BE2C (cell line): ENCODE results near the gene PGA4.
A peak's percentile ranks its signal among the peaks of the same experiment; 100 is the strongest.

Experiments used
- DNase-seq: peaks from one replicate; pipeline ENCODE4 v3.0.0-alpha.2; 2020
- H3K27me3 ChIP-seq: fragments of 250-450 bp; sonication (Bioruptor Pico); 2 replicates; pipeline ENCODE4 v1.5.1; 2020; ENCODE audit warnings: mild to moderate bottlenecking
- H3K36me3 ChIP-seq: fragments of 250-450 bp; sonication (Bioruptor Pico); 2 replicates; pipeline ENCODE4 v1.5.1; 2020; ENCODE audit warnings: mild to moderate bottlenecking
- H3K4me1 ChIP-seq: fragments of 250-450 bp; sonication (Bioruptor Pico); 2 replicates; pipeline ENCODE4 v1.5.1; 2020
- H3K4me3 ChIP-seq: 2 replicates; pipeline ENCODE4 v1.5.1; 2011; ENCODE audit warnings: low read depth, low read length
- H3K9me3 ChIP-seq: fragments of 250-450 bp; sonication (Bioruptor Pico); 2 replicates; pipeline ENCODE4 v1.5.1; 2020
- TF ChIP-seq, protein P1 (sequence below): IDR thresholded peaks from 2 replicates; pipeline ENCODE4 v1.5.1; 2012; ENCODE audit warnings: mild to moderate bottlenecking, low read depth, low read length

Gene PGA4

DNA sequence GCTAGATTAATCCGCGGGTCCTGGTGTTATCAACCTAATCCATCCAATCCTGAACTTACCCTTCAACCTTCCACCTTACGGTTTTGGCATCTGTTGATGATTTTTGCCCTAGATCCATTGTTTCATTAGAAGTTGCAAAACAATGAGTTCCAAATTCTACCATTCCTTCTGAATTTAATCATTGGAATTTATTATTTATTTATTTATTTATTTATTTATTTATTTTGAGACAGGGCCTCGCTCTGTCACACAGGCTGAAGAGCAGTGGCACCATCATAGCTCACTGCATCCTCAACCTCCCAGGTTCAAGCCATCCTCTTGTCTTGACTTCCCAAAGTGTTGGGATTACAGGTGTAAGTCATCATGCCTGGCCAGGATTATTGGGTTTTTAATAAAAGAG is 40.7 kb upstream of the PGA4 start:
- no peaks in the 10 kb centered on the region for H3K27me3 ChIP-seq
- H3K4me1 ChIP-seq, result no peaks in the 10 kb centered on the region
- no peak overlapping the region for H3K4me3 ChIP-seq
- DNase-seq, result no peak
- no peaks in the 10 kb centered on the region for H3K36me3 ChIP-seq
- TF ChIP-seq, protein P1, sequence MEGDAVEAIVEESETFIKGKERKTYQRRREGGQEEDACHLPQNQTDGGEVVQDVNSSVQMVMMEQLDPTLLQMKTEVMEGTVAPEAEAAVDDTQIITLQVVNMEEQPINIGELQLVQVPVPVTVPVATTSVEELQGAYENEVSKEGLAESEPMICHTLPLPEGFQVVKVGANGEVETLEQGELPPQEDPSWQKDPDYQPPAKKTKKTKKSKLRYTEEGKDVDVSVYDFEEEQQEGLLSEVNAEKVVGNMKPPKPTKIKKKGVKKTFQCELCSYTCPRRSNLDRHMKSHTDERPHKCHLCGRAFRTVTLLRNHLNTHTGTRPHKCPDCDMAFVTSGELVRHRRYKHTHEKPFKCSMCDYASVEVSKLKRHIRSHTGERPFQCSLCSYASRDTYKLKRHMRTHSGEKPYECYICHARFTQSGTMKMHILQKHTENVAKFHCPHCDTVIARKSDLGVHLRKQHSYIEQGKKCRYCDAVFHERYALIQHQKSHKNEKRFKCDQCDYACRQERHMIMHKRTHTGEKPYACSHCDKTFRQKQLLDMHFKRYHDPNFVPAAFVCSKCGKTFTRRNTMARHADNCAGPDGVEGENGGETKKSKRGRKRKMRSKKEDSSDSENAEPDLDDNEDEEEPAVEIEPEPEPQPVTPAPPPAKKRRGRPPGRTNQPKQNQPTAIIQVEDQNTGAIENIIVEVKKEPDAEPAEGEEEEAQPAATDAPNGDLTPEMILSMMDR, result no peak
- no peaks in the 10 kb centered on the region for H3K9me3 ChIP-seq

DNA sequence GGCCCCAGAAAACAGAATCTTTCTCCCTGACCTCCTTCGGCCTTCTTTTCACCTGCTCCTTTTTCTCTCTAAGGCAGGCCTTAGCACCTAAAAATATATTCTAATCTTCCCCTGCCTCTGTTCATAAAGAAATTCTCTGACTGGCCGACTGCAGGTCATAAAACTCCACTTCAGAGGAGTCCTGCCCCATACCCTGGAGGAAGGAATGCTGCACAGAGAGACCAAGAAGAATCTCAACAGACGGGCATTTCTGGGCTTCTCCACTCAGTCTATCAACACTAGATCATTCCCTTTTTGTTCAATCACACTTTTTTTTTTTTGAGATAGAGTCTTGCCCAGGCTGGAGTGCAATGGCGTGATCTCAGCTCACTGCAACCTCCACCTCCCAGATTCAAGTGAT is 38.5 kb upstream of the PGA4 start:
- TF ChIP-seq, protein P1, result no peak

DNA sequence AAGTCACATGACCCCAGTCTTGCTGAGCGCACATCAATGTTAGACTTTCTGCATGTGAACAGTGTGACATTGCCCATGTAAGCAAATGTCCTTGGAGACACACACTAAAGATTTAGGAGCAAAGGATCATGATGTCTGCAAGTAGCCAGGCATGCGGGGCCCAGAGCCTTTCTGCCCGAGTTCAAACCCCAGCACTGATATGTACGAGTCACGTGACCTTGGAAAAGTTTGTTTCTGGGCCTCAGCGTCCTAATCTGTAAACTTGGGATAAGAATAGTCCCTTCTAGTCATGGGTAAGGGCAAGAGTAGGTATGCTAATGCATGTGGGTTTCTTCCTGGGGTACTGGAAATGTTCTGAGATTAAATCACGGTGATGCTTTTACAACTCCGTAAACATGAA is 35.6 kb upstream of the PGA4 start:
- H3K27me3 ChIP-seq, result no peaks in the 10 kb centered on the region
- no peak for DNase-seq
- no peak overlapping the region for H3K4me3 ChIP-seq
- TF ChIP-seq, protein P1, result no peak
- H3K4me1 ChIP-seq, result no peaks in the 10 kb centered on the region
- no peaks in the 10 kb centered on the region for H3K36me3 ChIP-seq
- H3K9me3 ChIP-seq, result no peaks in the 10 kb centered on the region

More for the DNA sequence above, 38.5 kb upstream of the PGA4 start:
- no peaks in the 10 kb centered on the region for H3K36me3 ChIP-seq
- H3K9me3 ChIP-seq, result no peaks in the 10 kb centered on the region
- no peaks in the 10 kb centered on the region for H3K4me1 ChIP-seq
- H3K4me3 ChIP-seq, result no peak overlapping the region
- no peak for DNase-seq
- no peaks in the 10 kb centered on the region for H3K27me3 ChIP-seq

DNA sequence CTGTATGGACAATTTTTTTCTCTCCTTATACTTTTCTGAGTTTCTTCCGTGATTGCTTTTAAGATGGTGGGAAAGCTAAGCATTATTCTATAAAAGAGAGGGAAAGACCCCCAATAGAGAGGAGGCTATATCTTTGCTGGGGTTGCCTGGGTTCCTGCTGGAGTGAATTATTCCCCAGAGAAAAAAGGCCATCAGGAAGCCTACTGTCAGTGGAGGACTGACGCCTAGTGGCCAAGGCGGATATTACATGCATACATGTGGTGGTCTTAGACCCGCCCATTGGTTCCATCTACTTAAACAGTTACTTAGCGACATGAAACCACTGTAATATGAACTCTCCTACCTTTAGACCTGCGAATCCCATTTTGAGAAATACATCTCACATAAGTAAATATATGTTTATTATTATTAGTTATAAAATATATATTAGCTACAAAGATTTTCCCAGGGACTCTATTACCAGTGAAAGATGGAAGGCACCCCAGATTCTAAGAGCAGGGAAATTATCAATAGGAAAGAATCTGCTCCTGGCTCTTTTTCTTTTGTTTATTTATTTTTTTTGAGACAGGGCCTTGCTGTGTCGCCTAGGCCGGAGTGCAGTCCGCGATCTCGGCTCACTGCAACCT is 34.5 kb upstream of the PGA4 start:
- peak; percentile 77 for DNase-seq
- TF ChIP-seq, protein P1, result peak; percentile 78
- H3K4me1 ChIP-seq, result no peaks in the 10 kb centered on the region
- H3K27me3 ChIP-seq, result no peaks in the 10 kb centered on the region
- no peaks in the 10 kb centered on the region for H3K9me3 ChIP-seq
- no peak overlapping the region for H3K4me3 ChIP-seq
- no peaks in the 10 kb centered on the region for H3K36me3 ChIP-seq

DNA sequence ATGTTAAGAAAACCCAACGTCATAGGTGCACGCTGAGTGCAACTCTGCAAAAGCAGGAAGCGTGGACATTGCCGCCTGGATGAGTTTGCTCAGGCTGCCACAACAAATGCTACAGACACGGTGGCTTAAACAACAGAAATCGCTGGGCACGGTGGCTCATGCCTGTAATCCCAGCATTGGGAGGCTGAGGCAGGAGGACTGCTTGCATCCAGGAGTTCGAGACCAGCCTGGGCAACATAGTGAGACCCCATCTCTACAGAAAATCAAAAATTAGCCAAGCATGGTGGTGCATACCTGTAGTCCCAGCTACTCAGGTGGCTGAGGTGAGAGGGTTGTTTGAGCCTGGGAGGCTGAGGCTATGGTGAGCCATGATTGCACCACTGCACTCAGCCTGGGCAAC is 32.2 kb upstream of the PGA4 start:
- Histone ChIP-seq H3K36me3 (no peaks in the 10 kb centered on the region), H3K9me3 (no peaks in the 10 kb centered on the region), H3K4me1 (no peaks in the 10 kb centered on the region), H3K4me3 (no peak overlapping the region), H3K27me3 (no peaks in the 10 kb centered on the region)
- no peak for DNase-seq
- TF ChIP-seq, protein P1, result no peak

DNA sequence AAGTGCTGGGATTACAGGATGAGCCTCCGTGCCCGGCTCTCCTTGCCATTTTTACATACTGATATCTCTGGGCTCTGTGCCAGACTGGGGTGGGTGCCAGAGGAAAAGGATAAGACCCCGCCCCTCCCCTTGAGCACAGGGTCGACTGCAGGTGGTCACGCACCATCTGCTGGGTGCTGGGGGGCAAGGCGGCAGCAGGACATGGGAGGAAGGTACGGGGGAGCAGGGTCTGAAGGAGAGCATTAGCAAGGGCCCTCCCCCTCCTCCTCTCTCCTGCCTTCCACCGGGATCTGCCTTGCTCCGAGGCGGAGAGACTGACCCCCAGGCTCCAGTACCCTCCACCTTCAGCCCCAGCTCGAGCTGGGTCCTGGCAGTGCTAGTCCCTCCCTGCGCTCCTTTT is 28.6 kb upstream of the PGA4 start:
- Histone ChIP-seq H3K36me3 (no peaks in the 10 kb centered on the region), H3K4me1 (no peaks in the 10 kb centered on the region), H3K27me3 (no peaks in the 10 kb centered on the region), H3K9me3 (no peaks in the 10 kb centered on the region), H3K4me3 (no peak overlapping the region)
- peak; percentile 16 for DNase-seq
- TF ChIP-seq, protein P1, result no peak
